Glomerular endothelial cell (primary cell): ENCODE measurements around the gene PCED1A. TPM values are rescaled to one million over a fixed set of nuclear protein-coding genes. Genes with fewer than 3 reads are reported as not detected.

Experiments
- total RNA-seq: library from RNA; depleted of rRNA; stranded (reverse); fragments of >200 nt; gene quantifications from 2 replicates; pipeline ENCODE4 v1.2.3, GENCODE V29; 2015

The PCED1A gene
- total RNA-seq, 1 donor from 2014 or later, result 22.7 TPM

Other genes starting within 250 kb of the PCED1A start
- 122 and 123 TPM in 2 replicates for gene NOP56, start 188.0 kb downstream of the PCED1A start, total RNA-seq
- gene IDH3B, start 176.4 kb downstream of the PCED1A start, total RNA-seq, result 81.7 and 111 TPM in 2 replicates
- 2.3 and 4.1 TPM in 2 replicates for gene EBF4, start 147.9 kb downstream of the PCED1A start, total RNA-seq
- 4.3 and 12.5 TPM in 2 replicates for gene CPXM1, start 40.0 kb downstream of the PCED1A start, total RNA-seq
- gene C20orf141, start 25.7 kb downstream of the PCED1A start, total RNA-seq, result not detected in 2 replicates
- gene TMEM239, start 24.3 kb downstream of the PCED1A start, total RNA-seq, result not detected in 2 replicates
- gene VPS16, start 90 bp upstream of the PCED1A start, total RNA-seq, result 32.8 and 36.6 TPM in 2 replicates
- 46.9 and 62.0 TPM in 2 replicates for gene PTPRA, start 32.8 kb upstream of the PCED1A start, total RNA-seq
- gene GNRH2, start 203.0 kb upstream of the PCED1A start, total RNA-seq, result 0.48 TPM in 1 of 2 replicates, not detected in the other
- 30.8 and 37.9 TPM in 2 replicates for gene MRPS26, start 205.4 kb upstream of the PCED1A start, total RNA-seq
- not detected in 2 replicates for gene OXT, start 231.0 kb upstream of the PCED1A start, total RNA-seq
- not detected in 2 replicates for gene AVP, start 244.1 kb upstream of the PCED1A start, total RNA-seq